Hematopoietic multipotent progenitor cell treated with erythropoietin and hydrocortisone succinate and interleukin-3 and kit ligand, for 15 days (in vitro differentiated cells): ENCODE results near the gene NKAIN2.
"Not testable (repeated sequence)": the region's sequence is repeated elsewhere in the genome, so short reads cannot be mapped to it uniquely, and the experiment has no call there.

Experiments
- DNase-seq: peaks from one replicate; pipeline ENCODE4 v3.0.0-alpha.2; 2015; ENCODE audit warnings: low spot score

Gene NKAIN2

GRCh38 chr6:124203101-124203811 is 399.6 kb downstream of the NKAIN2 start:
- no peak for DNase-seq

DNA sequence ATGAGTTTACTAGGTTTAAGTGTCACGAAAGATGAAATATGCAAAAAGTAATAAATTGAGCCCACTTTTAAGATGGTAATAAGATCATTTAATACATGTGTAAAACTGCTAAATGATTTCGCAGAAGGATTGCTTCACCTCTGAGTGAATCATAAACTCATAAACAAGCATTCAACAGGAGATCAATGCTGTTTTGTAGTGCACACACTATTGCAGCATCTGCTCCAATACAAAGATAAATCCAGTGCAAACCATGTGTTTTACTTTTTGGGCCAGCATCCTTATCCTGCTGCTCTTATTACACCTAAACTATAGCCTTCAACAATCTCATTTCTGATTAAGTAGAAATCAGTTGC is 400.1 kb downstream of the NKAIN2 start:
- DNase-seq, result no peak

GRCh38 chr6:124205921-124206320 is 402.3 kb downstream of the NKAIN2 start:
- DNase-seq, result no peak

DNA sequence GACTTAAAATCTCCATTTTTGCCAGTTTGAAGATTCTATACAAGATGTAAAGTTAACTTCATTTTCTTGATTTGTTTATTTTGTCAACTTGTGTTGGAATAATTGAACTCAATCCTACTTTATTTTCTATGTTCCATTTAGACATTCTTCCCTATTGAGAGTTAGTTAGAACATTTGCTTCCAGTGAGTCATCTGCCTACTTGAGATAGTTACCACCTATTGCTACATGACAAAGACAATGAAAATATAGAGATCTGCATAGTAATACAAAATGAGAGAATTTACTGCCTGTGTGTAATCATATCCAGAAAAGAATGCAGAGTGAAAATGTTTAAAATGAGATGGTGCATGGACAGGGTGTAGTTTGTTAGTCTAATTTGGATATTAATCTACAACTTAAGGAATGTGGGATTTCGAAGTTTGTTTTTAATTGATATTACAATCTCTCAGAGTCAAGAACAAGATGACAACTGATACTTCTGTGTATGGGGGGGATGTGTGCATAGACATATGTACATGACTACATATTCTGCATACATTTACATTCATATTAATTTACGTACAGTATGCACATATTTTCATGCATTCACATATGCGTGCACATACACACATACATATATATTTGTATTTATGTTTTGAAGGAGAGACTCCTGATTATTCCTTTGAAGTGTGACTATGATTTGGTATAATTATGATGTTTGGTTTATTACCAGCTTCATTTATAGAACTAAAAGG is 420.1 kb downstream of the NKAIN2 start:
- no peak for DNase-seq

DNA sequence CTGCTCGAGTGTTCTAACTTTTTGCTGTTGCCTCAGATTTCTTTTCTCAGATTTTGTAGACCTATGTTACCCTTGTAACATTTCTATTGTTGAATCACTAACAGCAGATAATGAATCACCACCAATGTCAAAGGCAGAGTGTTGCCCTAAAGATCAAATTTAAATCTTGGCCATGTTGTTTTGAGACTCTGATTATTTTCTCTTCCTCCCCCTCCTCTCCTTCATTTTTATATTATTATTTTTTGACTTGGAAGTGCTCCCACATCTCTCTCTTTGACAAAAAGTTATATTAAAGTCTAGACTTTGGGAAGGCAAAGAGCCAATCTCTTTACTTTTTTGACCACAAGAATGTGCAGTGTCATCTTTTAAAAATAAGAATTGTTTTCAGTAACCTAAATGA is 422.7 kb downstream of the NKAIN2 start:
- no peak for DNase-seq

- no peak for DNase-seq
Observed at GRCh38 chr6:124233221-124233620, 429.6 kb downstream of the NKAIN2 start.

- DNase-seq, result no peak
Observed at GRCh38 chr6:124234801-124235200, 431.1 kb downstream of the NKAIN2 start.

DNA sequence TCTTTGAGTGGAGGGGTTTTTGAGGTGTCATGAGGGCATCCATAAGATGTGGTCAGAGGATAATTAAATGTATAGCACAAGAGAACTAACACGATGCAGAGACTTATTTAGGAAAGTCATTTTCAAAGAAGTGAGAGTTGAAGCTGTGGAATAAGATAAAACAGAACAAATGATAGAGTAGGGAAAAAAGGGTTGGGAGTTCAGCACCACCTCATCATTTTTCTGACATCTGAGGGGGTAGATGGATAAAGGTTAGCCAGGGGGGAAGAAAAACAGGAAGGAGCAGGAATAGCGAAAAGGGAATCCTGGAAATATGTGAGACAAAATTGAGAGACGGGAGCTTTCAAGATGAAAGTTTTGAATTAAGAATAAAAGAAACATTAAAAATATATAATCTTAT is 434.2 kb downstream of the NKAIN2 start:
- DNase-seq, result no peak

- DNase-seq, result not testable (repeated sequence)
Observed at GRCh38 chr6:124238408-124238807, 434.7 kb downstream of the NKAIN2 start.

DNA sequence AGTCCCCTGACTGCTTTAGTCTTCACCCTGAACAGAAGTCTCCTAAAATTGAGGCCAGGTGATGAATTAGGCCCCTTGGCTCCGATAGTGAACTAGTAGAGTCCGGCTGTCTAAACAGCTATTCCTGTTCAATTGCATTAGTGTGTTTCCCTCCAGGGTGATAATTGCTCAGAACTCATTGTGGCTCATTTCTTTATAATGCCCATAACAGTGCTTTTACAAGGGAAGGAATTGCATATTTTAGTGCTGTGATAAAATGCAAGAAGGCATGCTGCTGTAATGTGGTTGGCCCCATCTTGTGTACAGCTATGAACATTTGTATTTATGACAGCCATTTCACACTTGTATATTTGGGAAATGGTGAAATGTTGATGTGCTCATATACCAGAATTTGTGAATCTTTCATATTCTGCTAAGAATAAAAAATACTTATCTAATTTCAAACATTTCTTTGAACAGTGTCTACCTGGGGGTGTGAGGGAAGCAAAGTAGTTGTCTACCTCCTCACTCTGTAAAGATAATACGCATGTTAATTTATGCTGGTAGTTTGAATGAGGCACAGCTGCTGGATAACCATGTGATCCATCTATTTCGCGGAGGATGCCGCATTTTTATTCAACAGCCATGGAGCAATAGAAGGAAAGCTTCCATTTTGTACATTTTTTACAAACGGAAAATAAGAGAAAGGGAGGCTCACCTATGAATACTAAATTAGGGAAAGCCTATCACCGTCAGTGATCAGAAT is 451.4 kb downstream of the NKAIN2 start:
- DNase-seq, result no peak

DNA sequence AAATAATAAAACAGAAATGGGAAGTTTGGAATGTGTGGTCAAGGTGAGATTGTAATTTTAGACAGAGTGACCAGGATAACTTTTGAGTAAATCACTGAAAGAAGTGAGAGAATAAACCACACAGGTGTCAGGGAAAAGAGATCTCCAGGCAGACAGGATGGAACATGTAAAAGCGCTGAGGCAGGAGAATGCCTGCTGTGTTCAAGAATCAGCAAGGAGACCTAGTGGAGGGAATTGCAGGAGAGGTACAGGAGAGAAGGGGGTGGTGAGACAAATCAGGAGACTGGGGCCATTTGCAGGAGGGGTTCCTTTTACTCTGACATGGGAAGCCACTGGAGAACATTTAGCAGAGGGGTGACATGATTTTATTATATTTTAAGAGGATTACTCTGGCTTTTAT is 456.7 kb downstream of the NKAIN2 start:
- no peak for DNase-seq

DNA sequence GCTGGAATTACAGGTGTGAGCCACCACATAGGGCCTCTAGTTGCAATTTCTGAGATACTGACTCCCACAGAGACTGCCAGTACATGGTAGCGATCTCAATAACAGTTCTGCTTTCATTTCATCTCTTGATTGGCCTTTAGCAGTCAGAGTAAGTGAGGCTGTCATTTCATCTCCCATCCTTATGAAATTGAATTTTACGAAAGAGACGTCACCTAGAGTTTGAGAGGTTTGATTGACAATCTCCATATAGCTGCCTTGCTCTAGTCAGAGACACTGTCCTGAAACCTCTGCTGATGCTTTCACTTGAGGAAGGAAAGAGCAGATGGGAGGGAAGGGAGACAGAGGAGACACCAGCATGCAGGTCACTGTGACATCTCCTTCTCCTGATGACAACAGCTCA is 466.1 kb downstream of the NKAIN2 start:
- DNase-seq, result no peak

DNA sequence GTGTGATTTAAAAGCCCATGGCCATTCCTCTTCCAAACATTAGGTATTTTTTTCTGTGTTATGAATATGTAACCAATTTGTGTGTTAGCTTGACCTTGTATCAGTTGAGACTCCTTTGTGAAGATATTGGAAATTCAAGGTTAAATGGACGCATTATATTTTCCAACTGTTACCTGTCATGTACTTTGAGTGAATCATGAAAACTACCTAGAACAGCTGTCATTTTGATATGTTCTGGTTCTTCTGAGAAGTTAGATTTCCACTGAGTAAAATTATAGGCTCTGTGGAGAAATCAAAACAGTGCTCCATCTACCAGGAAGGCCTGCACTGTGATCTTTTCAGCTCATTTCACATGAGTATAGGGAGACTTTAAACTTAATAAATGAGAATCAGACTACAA is 470.0 kb downstream of the NKAIN2 start:
- DNase-seq, result no peak

GRCh38 chr6:124282541-124282940 is 478.9 kb downstream of the NKAIN2 start:
- no peak for DNase-seq

GRCh38 chr6:124283486-124283885 is 479.8 kb downstream of the NKAIN2 start:
- DNase-seq, result no peak

DNA sequence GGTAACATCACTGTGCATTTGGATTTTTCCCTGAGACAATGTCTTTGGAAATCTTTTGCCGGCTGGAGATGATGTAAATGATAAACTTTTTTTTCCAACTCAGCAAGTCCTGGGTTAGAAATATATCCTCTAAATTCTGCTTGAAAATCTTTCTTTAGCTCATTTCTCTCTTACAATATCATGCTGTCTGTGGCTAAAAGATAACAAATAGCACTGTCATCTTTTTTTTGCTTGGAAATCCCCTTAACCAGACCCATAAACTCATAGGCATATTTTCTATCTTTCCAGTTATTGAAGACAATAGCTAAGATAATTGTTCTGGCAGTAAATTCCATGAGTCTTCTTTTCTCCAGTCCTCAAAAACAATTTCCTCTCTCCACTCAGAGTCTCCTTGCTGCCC is 481.5 kb downstream of the NKAIN2 start:
- DNase-seq, result no peak

DNA sequence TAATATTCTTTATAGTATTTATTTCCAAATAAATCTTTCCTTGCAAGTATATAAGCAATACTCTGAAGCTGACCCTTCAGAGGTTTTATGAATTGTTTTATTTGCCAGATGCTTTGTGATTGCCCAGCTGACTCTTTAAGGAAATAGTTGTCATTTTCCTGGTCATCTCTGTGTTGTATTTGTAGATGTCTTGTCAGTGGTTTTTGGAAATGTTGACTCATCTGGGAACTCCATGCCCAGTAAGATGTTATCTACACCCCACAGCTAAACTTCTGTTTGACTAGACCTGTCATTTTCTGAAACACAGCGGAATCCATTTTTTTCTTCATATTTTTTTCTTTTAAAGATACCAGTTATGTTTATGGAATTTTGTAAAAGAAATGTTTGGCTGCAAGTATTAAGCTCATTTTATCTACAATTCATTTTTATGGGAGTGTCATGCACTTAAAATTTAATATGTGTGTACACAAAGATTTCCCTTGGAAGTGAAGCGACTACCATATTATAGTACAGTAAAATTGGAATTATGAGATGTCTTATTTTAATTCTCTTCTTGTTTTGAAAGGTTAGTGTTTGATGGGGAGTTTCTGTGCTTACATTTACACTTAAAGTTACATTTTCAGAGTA is 491.0 kb downstream of the NKAIN2 start:
- no peak for DNase-seq

GRCh38 chr6:124297507-124297906 is 493.8 kb downstream of the NKAIN2 start:
- DNase-seq, result no peak

DNA sequence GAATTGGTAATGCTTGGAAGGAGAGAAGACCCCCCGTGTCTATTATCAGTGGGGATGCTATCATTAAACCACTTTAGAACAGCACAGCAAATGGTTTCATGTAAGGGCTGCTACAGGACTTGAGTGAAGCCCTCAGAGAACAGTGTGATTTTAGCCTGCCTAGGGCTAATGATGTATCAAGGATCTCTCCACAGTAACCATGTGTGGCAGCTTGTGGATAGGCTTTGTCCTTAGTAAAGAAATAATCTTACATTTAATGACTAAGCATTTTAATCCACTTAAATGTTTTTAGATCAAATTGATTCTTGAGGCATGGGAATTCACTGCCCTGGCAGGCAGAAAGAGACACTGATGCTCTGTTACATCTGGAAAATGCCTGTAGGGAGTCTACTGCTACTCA is 495.1 kb downstream of the NKAIN2 start:
- DNase-seq, result no peak

DNA sequence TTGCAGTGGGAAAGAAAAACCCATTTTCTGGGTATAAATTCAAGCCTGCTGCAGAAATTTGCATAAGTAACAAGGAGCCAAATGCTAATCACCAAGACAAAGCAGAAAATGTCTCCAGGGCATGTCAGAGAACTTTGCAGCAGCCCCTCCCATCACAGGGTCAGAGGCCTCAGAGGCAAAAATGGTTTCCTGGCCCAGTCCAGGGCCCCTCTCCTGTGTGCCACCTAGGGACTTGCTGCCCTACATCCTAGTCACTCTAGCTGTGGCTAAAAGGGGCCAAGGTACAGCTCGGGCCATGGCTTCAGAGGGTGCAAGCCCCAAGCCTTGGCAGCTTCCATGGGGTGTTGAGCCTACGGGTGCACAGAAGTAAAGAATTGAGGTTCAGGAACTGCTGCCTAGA is 497.2 kb downstream of the NKAIN2 start:
- not testable (repeated sequence) for DNase-seq

GRCh38 chr6:124303971-124304370 is 500.3 kb downstream of the NKAIN2 start:
- no peak for DNase-seq

DNA sequence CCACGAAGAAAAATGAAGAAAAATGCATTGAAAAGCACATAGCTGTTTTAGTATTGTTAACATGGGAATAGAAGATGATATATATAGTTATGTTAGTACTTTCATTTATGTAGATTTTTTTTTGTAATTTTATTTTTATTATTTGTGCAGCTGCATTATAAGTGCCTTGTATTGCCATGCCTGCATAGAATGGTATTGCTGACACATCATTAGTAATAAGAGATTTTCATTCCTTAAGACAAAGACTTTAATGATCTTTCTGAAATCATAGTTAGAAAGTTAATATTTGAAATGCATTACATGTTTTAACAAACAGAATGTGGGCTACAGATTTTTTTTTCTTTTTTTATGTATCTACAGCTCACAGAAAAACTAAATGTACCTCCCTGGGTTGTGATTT is 506.5 kb downstream of the NKAIN2 start:
- DNase-seq, result no peak

GRCh38 chr6:124319410-124319809 is 515.7 kb downstream of the NKAIN2 start:
- no peak for DNase-seq
